Mucosa of descending colon (tissue), 3 donors: ENCODE data around the gene TMEM170B. TPM values are rescaled to one million over a fixed set of nuclear protein-coding genes. Genes with fewer than 3 reads are reported as not detected.

ENCODE experiments used
- ATAC-seq: fragments of 200-7000 bp; cut with Tn5 transposase; one replicate; pipeline ENCODE4 v1.9.1; 2020; ENCODE audit warnings: mild to moderate bottlenecking, moderate library complexity
- DNase-seq, 3 donors: peaks; one replicate each; pipeline ENCODE4 v3.0.0-alpha.2; 2020
- H3K36me3 ChIP-seq: fragments of 200-600 bp; one replicate; pipeline ENCODE4 v1.8.0; 2021; ENCODE audit warnings: low read depth, mild to moderate bottlenecking
- H3K4me1 ChIP-seq: fragments of 200-600 bp; one replicate; pipeline ENCODE4 v1.8.0; 2021; ENCODE audit warnings: low read depth, mild to moderate bottlenecking
- H3K4me3 ChIP-seq: fragments of 200-600 bp; one replicate; pipeline ENCODE4 v1.8.0; 2021; ENCODE audit warnings: mild to moderate bottlenecking
- H3K9me3 ChIP-seq: fragments of 200-600 bp; one replicate; pipeline ENCODE4 v1.8.0; 2021; ENCODE audit warnings: mild to moderate bottlenecking
- CTCF ChIP-seq: fragments of 200-600 bp; IDR thresholded peaks from one replicate; pipeline ENCODE4 v1.8.0; 2022; ENCODE audit warnings: antibody characterized with exemption, mild to moderate bottlenecking
- intact Hi-C, 2 donors: fragments of 100-400 bp; cut with DNase I in 1 of 2; cut with micrococcal nuclease in 1 of 2; formaldehyde crosslinking; loops; one replicate each; pipeline versions ENCODE4 v1.11.0 to v1.11.1; 2022; cut with DNase I, micrococcal nuclease
- total RNA-seq, 3 donors: library from RNA; stranded (reverse); fragmentation: NEBNext Ultra II Directional in 2 of 3; extraction: Animal tissue kit (Norgen Biotek cat#: 25700) in 2 of 3; gene quantifications; one replicate each; pipeline versions ENCODE4 v1.2.1 to v1.2.4, GENCODE V29; 2021 to 2023
- donor health status: DM: no; HTN: no; CAD: no; lungs with moderate emphysema.
- donor health status: DM: no; HTN: no; CAD: no.
- donor health status: DM: no; HTN: yes; CAD: no.

Gene TMEM170B
- total RNA-seq, 3 donors from 2014 or later, result 0.98 to 9.0 (median 2.0) TPM

- no peaks in the 10 kb centered on the region for H3K4me1 ChIP-seq
- peak; percentile 31 for ATAC-seq
- H3K36me3 ChIP-seq, result no peaks in the 10 kb centered on the region
- TF ChIP-seq CTCF, result no peak
- H3K9me3 ChIP-seq, result peaks cover under 1% of the 10 kb centered on the region
- no peak overlapping the region for H3K4me3 ChIP-seq
- DNase-seq, result no peak
- intact Hi-C loops, result no loop called here
These were observed 14.5 kb upstream of the TMEM170B start for GRCh38 chr6:11522812-11523605.

GRCh38 chr6:11525468-11526155, 11.9 kb upstream of the TMEM170B start:
- DNase-seq (peak in 1 of 3 donors; percentile 20), ATAC-seq (peak; percentile 61)
- no peaks in the 10 kb centered on the region for H3K36me3 ChIP-seq
- H3K4me1 ChIP-seq, result no peaks in the 10 kb centered on the region
- TF ChIP-seq CTCF, result no peak
- intact Hi-C loops, result no loop called here
- no peak overlapping the region for H3K4me3 ChIP-seq
- H3K9me3 ChIP-seq, result no peaks in the 10 kb centered on the region

GRCh38 chr6:11526156-11526505, 11.4 kb upstream of the TMEM170B start:
- Histone ChIP-seq H3K4me3 (no peak overlapping the region), H3K4me1 (no peaks in the 10 kb centered on the region), H3K9me3 (no peaks in the 10 kb centered on the region), H3K36me3 (no peaks in the 10 kb centered on the region)
- ATAC-seq, result no peak
- TF ChIP-seq CTCF, result no peak
- DNase-seq, result no peak
- intact Hi-C loops, result no loop called here

GRCh38 chr6:11527274-11527870, 10.2 kb upstream of the TMEM170B start:
- H3K4me1 ChIP-seq, result no peaks in the 10 kb centered on the region
- H3K4me3 ChIP-seq, result no peak overlapping the region
- no peak for TF ChIP-seq CTCF
- ATAC-seq (no peak), DNase-seq (no peak)
- no peaks in the 10 kb centered on the region for H3K9me3 ChIP-seq
- intact Hi-C loops, result no loop called here
- no peaks in the 10 kb centered on the region for H3K36me3 ChIP-seq

GRCh38 chr6:11528996-11529395, 8.6 kb upstream of the TMEM170B start:
- no peak for ATAC-seq
- intact Hi-C loops, result no loop called here

More at GRCh38 chr6:11528996-11529395, 8.6 kb upstream of the TMEM170B start:
- no peak for DNase-seq
- TF ChIP-seq CTCF, result no peak
- Histone ChIP-seq H3K36me3 (no peaks in the 10 kb centered on the region), H3K4me3 (no peak overlapping the region), H3K4me1 (no peaks in the 10 kb centered on the region), H3K9me3 (no peaks in the 10 kb centered on the region)
